SH-SY5Y (cell line): ENCODE results near the gene PET100.

Experiments used
- GATA2 ChIP-seq: IDR thresholded peaks from 2 replicates; pipeline ENCODE4 v1.6.1; 2011; ENCODE audit warnings: mild to moderate bottlenecking, low read depth, low read length
- GATA3 ChIP-seq: IDR thresholded peaks from 2 replicates; pipeline ENCODE4 v1.6.1; 2011; ENCODE audit warnings: low read depth, mild to moderate bottlenecking, low read length, moderate library complexity

DNA sequence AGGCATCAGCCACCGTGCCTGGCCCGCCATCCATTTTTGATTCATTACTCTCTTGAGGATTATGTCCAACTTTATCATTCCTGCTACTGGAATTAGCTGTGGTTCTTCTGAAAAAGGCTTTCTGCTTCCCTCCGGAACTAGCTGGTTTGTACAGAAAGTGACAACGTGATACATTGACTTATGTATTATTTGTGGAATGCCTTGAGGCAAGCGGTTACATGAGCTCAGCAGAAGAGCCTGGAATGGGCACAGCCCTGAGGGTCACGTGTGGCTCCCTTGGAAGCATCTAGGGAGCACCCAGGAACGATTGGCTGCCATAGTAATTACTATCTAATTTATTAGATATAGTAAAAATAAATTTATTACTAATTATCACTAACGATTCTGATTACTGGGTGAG is 24.8 kb downstream of the PET100 start:
- TF ChIP-seq GATA3 (no peak), GATA2 (no peak)
